HG02884 (cell line): ENCODE measurements around the gene MYH9.

ENCODE experiments used
- ATAC-seq: cut with Tn5 transposase; IDR thresholded peaks from one replicate; pipeline ENCODE4 v1.9.1; 2021; ENCODE audit warnings: mild to moderate bottlenecking, moderate library complexity; ENCODE audit not compliant: unreplicated experiment

MYH9 gene

DNA sequence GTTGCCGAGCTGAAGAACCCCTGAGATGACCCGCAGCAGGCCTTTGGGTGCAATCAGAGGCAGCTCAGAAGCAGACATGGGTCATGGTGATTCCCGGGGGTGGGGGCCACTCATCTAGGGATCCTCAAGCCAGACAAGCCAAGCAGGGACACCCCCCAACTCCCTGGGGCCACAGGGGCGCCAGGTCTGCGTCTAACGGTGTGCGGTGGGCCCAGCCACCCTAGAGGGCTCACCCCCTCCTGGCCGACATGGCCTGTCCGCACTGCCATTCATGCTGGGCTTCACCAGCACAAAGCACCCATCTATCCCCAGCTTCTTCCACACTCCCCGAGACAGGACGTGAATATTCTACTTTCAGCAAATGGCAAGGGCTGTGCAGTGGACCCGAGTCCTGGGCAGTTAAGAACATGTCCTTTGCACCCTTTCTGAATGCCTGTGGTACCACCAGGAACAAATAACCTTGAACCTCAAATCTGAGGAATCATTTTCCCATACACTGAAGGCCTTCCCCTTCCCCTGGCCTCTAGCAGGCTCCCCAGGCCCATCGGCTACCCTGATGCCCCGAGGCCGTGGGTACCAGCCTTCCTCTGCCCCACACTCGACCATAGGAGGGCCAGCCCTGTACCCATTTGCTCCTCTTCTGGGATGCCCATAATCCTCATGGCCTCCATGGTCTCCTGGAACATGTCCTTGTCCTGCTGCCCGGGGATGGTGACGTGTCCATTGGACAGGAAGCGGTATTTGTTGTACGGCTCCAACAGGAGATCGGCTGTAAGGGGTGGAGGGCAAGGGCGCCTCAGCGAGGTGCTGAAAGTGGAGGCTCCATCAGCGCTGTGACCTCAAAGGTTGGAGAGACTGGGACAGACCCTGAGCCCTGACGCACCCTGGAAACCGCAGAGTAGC, 67.9 kb downstream of the MYH9 start:
- no peak for ATAC-seq

DNA sequence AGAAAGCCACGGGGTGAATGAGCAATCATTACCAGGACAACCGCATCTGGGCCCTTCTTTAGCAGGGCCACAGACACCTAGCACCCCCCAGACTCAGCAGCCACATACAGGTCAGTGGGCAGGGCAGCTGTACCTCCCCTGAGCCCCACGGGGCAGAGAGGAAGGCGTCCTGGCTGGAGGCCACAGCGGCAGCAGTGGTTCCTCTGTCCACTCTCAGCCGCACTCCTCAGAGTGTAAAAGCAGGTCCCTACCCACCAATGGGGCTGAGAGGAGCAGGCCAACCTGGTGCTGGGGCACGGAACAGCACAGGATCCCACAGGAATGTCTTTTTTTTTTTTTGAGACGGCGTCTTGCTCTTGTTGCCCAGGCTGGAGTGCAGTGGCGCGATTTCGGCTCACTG, 69.3 kb downstream of the MYH9 start:
- ATAC-seq: no peak

DNA sequence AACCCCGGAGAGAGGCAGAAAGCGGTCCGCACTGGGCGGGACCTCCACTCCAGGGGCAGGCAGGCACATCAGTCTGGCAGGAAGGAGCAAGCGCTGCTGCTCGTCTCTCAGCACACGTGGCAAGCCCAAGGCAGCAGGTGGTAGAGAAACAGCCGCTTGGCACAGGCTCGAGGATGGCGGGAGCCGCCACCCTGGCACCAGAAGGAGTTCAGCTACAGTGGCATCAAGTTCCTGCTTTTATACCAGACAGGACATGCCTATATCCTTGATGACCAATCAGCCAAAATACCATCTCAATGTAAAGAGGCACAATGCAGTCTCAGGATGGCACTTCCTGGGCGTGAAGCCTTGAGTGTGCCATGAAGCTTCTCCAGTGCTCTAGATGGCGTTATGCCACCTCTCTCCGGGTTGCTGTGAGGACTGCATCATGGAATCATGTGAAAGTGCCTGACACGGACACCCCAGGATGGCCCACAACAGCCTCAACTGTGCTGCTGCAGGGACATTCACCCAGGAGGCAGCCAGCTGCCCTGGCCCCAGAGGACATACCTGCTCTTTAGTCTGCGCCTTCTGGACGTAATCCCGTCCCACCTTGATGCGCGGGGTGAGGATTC, 70.0 kb downstream of the MYH9 start:
- ATAC-seq: no peak

DNA sequence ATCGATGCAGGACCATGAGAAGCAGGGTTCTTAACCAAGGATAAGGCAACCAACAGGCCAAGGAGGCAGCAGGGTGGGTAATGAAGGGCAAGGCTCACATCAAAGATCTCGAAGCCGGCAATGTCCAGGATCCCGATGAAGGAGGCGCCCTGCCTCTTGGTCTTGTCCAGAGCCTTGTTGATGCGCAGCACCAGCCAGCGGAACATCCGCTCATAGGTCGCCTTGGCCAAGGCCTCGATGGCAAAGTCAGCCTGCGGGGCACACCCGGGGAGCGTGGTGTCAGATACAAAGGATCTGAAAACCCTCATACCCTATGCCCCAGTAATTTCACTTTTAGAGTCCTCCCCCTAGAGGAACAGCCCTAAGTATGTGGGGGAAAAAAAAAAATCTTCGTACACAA, 71.3 kb downstream of the MYH9 start:
- no peak for ATAC-seq

DNA sequence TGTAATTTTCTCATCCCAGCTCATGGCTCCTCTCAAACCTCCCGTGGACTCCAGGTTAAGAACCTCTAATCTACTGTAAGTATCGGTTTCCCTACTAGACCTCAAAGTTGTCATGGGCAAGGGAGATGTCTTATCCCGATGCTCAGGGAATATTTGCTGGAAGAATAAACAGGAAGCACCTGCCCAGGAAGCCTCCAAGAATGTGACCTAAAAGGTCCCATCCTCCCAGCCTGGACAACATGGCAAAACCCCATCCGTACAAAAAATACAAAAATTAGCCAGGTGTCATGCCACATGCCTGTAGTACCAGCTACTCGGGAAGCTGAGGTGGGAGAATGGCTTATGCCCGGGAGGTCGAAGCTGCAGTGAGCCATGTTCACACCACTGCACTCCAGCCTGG, 72.4 kb downstream of the MYH9 start:
- no peak for ATAC-seq

DNA sequence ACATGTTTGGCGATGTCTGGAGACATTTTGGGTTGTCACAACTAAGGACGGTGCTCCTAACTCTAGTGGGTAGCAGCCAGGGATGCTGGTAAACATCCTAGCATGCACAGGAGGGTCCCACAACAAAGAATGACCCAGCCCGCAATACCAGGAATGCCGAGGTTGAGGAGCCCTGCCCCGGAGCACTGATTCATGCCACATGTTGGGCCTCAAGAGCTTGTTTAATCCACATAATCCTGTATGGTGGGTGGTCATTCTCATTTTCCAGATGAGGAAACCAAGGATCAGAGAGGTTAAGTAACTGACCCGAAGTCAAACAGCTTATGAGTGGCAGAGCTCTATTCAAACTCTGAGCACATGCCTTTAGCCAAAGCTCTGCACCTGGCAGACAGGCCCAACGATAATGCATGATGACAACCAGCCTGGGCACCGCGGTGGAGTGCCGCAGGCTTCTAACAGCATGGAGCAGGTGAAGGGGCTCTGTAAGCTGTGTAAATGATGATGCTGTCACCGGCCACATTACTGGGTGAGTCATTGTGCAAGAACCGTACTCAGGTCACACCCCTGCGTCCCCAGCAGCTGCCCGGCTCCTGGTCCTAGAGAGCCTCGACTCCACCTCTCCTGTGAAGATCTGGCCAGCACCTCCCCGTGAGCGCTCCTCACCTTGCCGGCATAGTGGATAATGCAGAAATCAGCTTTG, 76.2 kb downstream of the MYH9 start:
- ATAC-seq: no peak

DNA sequence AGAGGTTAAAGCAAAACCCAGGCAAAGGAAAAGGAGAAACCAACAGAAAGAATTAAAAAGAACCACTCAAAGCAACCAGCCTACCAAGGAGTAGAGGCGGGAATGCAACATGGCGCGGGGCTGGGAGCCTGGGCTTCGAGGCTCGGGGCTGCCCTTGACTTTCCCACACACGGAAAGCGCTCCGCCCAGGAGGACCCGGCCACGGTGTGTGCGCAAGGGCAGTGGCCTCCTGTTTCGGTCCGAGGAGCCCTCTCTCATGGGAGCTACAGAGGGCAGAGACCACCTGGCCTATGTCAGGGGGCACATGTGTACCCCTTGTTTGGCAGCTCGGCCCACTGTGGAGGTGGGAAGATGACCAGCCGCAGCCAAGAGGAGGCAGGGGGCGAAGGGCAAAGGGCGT, 78.9 kb downstream of the MYH9 start:
- no peak for ATAC-seq

DNA sequence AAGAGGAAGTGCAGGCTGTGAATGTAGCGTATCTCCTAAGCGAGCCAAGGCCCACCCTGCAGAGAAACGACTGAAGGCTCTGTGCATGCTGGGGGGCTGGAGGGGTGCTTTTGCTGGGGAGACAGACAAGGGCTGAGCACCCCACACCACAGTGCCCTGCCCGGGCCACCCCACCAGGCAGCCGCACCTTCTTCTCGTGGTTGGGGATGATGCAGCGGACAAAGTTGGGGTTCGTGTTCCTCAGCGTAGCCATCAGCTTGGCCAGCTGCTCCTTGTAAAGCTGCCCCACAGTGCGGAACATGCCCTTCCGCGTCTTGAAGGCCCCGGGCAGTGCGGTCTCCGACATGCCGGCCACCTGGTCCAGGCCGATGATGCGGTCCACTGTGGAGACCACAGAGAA, 81.5 kb downstream of the MYH9 start:
- ATAC-seq: no peak

DNA sequence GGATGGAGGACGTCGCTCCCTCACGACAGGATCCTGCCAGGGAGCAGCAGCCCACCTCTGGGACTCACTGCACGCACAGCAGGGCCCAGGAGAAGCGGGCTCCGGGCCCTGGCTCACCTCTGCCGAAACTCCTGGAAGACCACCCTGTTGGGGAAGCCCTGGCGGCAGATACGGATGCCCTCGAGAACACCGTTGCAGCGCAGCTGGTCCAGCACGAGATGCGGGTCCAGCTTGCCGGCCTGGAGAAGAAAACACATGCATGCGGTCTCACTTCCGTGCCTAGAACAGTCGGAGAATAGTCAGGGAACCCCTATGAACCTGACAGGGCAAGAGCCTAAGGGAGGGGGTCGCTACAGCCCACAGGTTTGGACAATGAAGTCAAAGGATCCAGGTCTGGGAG, 82.0 kb downstream of the MYH9 start:
- ATAC-seq: no peak

DNA sequence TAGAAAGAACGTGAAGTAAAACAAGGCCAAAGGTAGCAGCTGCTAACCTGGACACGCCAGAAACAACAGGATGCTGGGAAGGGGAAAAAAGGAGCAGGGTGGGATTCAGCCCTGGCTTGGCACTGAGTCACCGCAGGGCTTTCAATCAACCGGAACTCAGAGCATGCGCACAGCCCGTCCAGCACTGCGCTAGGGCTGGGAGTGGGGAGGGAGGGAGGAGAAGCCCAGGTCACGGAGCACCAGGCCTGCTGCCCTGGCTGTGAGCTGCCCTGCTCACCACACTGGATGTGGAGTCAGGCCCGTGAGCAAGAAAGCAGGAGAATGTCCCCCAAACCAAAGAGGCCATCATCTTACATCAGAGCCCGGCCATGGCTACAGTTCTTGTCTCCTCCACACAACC, 83.3 kb downstream of the MYH9 start:
- ATAC-seq: no peak

DNA sequence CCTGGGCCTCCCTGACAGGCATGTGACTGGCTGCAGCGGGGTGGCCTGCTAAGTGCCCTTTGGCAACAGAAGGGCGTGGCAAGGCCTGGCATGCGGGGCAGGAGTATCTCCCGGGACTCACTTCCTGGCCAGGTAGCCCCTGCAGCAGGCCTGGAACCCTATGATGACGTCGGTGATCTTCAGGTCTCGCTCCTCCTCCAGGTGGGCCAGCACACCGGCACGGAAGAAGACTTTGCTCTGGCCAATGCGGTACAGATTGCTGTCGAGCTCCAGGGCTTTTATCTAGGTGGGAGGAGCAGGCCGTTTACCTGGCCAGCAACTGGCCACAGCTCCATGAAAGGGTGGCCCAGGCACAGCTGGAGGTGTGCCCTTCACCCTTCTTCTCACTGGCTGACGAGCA, 83.9 kb downstream of the MYH9 start:
- ATAC-seq: no peak

DNA sequence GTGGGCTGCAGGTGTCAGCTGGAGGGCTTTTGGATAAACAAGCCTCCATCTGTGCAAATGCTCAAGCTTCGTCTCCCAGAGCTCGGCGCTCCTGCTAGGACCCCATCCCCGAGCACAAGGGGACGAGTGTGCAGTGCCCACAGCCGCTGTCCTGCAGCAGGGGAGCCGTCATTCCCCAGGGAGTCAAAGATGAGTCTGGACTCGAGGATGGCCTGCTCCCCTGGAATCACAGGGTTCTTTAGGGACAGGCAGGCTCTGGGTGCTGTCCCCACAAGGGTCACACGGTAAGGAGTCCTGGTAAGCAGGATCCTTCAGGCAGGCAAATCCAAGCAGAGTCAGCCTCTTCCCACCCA, 84.7 kb downstream of the MYH9 start:
- ATAC-seq: no peak

DNA sequence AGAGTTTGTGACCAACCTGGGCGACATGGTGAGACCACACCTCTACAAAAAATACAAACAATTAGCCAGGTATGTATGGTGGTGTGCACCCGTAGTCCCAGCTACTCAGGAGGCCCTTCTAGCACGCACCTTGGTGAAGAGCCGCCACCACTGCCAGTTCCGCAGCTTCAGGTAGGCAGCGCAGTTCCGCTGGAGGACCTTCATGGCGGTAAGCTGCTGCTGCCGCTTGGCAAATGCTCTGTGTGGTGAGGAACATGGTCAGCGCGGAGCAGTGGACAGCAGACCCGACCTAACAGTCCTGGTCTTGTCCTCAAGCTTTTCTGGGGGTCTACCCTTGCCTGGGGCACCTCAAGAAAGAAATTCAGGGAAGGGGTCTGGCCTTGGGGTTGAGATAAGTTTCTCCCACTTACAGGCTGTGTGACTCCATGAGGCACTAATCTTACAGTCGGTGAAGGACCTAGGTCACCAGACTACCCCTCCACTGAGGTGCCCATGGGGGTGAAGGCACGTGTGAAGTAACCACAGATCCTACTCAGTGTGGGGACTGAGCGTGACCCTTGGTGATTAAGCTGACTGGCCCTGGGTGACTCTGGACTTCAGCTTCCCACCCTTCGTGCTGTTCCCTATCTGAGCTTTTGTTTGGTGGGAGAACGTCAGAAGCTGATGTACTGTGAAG, 85.2 kb downstream of the MYH9 start:
- ATAC-seq: no peak

DNA sequence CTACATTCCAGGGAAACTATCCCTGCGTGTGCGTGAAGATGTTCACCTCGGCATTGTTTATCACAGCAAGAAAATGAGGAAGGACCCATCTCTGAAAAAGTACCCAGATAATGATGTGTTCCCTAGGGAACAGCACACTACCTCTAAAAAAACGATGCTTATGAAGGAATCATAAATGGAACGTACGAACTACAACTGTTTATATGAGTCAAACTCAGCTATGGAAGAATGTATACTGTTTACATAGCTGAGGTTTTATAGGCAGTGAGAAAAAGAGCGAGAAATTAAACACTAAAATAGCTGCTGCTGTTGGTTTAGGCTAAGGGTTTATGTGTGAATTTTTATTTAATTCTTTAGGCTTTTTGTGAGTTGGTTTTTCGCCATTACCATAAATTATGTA, 85.9 kb downstream of the MYH9 start:
- ATAC-seq: no peak

DNA sequence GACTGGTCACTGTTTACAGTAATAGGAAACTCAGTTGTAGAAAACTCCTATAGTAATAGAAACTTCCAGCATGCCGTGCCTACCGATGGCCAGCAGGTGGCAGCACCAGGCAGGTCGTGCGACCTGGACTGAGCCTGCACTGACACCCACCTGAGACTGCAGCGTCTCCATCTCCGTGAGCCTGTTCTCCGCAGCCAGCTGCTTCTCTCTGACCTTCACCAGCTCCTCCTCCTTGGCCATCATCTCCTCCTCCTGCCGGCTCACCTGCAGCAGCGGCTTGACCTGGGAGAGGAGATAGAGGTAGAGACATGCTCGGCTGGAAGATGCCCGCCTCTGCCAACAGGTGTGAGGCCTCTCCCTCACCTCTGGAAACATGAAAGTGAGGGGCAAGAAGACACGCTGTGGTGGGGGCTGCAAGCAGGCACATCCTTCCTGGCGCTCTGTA, 86.4 kb downstream of the MYH9 start:
- no peak for ATAC-seq

DNA sequence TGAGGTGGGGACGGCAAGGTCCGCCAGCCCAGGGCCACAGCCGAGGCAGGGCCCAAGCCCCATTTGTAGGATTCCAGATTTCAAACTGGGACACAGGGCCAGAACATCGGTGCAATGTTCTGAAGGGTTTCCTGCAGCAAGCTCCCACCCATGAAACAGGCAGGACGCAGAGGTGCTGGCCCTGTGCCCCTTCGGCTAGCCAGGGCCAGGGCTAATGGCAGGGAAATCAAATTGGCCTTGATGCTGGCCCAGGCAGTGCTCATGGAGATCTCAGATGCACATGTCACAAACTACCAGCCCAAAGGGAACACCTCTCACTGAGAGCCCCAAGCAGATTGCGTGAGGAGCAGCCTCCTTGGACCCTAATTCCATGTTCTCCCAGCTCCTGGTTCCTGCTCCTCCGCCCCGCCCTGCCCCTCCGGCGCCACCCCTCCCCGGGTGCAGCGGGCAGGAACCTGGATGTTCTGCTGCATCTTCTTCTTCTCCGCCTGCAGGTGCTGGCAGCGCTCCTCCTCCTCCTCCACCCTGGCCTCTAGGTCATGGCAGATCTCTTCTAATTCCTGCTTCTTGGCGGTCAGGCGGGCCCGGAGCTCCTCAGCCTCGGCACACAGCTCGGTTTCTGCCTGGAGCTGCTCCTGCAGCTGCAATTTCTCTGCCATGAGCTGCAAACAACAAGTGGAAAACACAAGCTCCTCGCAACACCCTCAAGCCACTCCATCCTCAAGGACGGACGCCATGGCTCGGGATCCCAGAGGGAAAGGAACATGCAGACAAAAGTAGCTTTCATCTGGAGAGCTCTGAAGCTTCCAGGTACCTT, 87.2 kb downstream of the MYH9 start:
- ATAC-seq: no peak

DNA sequence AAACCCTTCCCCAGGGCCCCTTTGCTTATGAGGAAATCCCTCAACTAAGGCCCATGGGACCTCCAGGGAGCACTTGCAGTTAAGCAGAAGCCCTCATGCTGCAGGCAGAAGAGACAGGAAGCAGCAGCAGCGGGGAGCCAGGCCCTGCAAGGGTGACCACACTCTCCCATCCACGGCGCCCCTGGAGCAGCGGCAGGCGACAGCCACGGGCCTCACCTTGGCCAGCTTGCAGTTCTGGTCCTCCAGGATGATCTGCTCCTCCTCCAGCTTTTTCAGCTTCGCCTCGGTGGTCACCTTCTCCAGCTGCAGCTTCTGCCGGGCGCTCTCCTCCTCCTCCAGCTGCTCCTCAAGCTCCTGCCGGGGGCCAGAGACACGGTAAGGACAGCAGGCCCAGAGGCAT, 87.9 kb downstream of the MYH9 start:
- ATAC-seq: no peak

DNA sequence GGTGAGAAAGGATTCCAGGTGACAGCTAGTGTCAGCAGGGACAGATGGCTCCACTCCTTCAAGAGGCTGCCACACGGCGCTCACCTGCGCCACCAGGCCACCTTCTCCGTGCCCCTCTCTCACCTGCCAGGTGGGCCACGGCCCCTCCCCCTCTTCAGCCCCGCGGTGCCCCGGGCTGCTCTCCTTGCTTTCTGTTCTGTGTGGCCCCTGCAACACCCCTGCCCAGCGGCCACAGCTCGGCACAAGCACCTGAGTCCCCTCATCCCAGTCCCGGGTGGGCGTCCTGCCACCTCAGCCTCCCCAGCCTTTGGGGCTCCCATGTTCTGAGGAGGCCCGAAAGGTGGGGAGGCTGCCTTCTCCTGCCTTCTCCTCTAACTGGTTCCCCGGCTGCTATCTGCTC, 88.5 kb downstream of the MYH9 start:
- no peak for ATAC-seq

DNA sequence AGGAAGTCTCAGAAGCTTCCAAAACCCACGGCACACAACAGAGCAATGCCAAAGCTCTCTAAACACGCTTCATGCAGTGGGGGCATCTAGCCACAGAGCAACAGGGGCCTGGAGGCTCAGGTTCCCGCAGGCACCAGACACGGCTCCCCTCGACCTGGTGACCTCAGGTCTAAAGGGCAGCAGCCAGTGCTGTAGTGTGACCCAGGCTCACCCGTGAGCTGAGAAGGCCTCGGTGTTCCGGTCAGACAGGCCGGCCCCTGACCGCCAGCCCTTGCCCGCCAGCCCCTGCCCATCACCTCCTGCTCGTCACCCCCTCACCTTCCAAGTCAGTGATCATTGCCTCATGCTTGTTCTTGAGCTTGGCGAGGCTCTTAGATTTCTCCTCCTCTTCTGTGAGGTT, 89.2 kb downstream of the MYH9 start:
- ATAC-seq: no peak

DNA sequence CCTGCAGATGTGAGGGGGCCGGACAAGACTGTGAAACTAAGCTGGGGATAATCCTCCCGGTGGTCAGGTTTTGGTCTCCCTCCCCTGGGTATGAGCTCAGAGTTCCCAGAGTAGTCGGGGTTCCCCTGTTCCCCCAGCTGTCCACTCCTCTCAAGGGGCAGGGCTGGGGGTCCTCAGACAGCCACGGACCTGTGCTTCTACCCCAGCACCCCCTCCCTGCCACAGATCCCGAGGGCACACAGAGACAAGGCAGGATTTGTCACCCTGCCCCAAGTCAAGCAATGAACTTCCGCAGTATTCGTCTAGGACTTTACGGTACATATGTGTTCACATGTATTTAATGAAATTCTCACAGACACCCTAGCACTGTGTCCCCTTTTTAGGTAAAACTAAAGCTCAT, 89.6 kb downstream of the MYH9 start:
- ATAC-seq: no peak

DNA sequence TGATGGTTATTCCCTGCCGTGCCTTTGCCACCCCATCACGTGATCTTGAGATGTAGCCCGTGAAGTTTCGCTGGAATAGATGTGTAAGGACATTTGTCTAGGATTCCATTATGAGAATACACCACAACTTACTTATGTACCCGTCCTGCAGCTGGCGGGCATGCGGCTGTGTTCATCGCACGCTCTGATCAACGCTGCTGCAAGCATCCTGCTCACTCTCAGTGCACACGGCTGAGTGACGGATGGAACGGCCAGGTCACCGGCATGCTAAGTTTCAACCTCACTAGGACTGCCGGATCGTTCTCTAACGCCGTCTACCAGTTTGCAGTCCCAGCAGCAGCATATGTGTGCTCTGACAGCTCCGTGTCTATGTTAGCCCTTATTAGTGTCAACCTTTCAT, 90.2 kb downstream of the MYH9 start:
- no peak for ATAC-seq
